ENCODE results near the gene HNRNPL. TPM values are rescaled to one million over a fixed set of nuclear protein-coding genes. Genes with fewer than 3 reads are reported as not detected.
"Not testable (repeated sequence)": the region's sequence is repeated elsewhere in the genome, so short reads cannot be mapped to it uniquely, and the experiment has no call there.

Gene HNRNPL
- total RNA-seq, 1 donor from 2014 or later: 172 TPM

DNA sequence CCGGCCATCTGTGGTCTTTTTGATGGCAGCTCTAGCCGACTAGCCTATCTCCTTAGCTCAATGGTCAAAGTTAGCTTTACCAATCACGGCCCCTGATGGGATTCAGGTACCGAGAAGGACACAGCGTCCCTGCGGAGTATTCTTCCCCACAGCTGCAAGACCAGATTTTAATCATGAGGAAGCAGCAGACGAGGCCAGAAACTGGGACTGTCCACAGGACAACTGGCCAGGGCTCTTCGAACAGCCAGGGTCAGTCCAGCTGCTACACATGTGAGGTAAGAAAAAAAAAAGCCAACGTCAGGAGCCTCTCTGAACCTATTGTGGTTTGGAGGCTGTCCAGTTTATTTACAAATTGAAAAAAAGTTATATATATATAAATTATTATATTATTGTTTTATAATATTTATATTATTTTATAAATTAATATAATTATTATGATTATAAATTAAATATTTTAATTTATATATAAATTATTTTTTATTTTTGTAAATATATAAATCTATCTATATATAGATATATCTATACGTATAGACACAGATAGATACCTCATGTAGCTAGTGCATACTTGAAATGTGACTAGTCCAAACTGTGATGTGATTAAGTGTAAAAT is 17.5 kb upstream of the HNRNPL start:
- TF ChIP-seq, protein P1, sequence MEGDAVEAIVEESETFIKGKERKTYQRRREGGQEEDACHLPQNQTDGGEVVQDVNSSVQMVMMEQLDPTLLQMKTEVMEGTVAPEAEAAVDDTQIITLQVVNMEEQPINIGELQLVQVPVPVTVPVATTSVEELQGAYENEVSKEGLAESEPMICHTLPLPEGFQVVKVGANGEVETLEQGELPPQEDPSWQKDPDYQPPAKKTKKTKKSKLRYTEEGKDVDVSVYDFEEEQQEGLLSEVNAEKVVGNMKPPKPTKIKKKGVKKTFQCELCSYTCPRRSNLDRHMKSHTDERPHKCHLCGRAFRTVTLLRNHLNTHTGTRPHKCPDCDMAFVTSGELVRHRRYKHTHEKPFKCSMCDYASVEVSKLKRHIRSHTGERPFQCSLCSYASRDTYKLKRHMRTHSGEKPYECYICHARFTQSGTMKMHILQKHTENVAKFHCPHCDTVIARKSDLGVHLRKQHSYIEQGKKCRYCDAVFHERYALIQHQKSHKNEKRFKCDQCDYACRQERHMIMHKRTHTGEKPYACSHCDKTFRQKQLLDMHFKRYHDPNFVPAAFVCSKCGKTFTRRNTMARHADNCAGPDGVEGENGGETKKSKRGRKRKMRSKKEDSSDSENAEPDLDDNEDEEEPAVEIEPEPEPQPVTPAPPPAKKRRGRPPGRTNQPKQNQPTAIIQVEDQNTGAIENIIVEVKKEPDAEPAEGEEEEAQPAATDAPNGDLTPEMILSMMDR (IDR thresholded peaks at IDR 0.05; ENCODE audit: insufficient read depth, low read length, severe bottlenecking): no peak
- DNase-seq (ENCODE audit: low read depth) (no peak), FAIRE-seq (no peak)
- Histone ChIP-seq H3K4me3 (ENCODE audit: low read depth, low read length) (no peak overlapping the region), H3K36me3 (ENCODE audit: control insufficient read depth, insufficient read depth, low read length) (no peaks in the 10 kb centered on the region), H3K27me3 (ENCODE audit: control insufficient read depth, insufficient read depth, low read length) (no peaks in the 10 kb centered on the region)

DNA sequence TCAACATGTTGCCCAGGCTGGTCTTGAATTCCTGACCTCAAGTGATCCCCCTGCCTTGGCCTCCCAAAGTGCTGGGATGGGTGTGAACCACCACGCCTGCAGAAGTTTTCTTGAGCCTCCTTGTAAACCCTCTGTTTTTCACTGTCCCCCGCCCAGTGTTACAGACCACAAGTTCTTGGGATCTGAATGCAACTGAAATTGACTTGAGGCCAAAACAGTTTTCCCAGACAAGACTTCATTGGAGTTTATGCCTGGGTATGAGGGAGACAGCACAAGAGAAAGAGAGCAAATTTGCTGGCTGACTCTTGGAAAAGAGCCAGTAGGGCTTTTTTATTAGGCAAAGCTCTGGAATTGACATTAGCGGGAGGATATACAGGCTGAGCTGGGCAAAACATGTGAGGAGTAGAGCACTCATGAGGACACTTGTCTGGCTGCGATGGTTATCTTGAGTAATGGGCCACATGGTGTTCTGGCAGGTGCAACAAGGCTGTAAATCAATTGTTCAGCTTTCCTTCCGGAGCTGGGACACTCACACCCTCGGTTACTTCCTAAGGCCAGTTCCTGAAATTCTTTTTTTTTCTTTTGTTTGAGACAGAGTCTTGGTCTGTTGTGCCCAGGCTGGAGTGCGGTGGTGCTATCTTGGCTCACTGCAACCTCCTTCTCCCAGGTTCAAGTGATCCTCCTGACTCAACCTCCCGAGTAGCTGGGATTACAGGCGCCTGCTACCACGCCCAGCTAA is 12.7 kb upstream of the HNRNPL start:
- TF ChIP-seq, protein P1 (IDR thresholded peaks at IDR 0.05; ENCODE audit: insufficient read depth, low read length, severe bottlenecking): no peak
- H3K36me3 ChIP-seq (ENCODE audit: control insufficient read depth, insufficient read depth, low read length): no peaks in the 10 kb centered on the region
- H3K4me3 ChIP-seq (ENCODE audit: low read depth, low read length): no peak overlapping the region
- FAIRE-seq: no peak
- H3K27me3 ChIP-seq (ENCODE audit: control insufficient read depth, insufficient read depth, low read length): no peaks in the 10 kb centered on the region
- no peak for DNase-seq (ENCODE audit: low read depth)

DNA sequence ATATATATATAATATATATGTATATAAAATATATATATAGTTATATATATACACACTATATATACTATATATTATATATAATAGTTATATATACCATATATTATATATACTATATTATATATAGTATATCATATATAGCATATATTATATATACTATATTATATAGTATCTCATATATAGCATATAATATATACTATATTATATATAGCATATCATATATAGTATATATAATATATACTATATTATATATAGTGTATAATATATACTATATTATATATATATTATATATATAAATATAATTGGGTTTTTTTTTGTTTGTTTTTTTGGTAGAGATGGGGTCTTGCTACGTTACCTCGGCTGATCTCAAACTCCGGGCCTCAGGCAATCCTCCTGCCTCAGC is 11.6 kb upstream of the HNRNPL start:
- FAIRE-seq: no peak
- TF ChIP-seq, protein P1 (IDR thresholded peaks at IDR 0.05; ENCODE audit: insufficient read depth, low read length, severe bottlenecking): no peak

DNA sequence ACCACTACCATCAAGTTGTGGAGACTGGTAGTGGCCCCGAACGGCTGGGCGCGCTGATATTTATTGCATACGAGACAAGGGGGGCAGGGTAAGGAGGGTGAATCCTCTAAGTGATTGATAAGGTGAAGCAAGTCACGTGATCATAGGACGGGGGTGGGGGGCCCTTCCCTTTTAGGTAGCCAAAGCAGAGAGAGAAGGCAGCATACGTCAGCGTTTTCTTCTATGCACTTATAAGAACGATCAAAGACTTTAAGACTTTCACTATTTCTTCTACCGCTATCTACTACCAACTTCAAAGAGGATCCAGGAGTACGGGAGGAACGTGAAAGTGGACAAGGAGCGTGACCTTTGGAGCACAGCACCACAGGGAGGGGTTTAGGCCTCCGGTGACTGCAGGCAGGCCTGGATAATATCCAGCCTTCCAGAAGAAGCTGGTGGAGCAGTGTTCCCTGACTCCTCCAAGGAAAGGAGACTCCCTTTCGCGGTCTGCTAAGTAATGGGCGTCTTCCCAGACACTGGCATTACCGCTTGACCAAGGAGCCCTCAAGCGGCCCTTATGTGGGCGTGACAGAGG is 9.9 kb upstream of the HNRNPL start:
- not testable (repeated sequence) for DNase-seq (ENCODE audit: low read depth); H3K36me3 ChIP-seq (ENCODE audit: control insufficient read depth, insufficient read depth, low read length); H3K27me3 ChIP-seq (ENCODE audit: control insufficient read depth, insufficient read depth, low read length); FAIRE-seq; H3K4me3 ChIP-seq (ENCODE audit: low read depth, low read length)

More for the DNA sequence above, 11.6 kb upstream of the HNRNPL start:
- Histone ChIP-seq H3K4me3 (ENCODE audit: low read depth, low read length) (no peak overlapping the region), H3K36me3 (ENCODE audit: control insufficient read depth, insufficient read depth, low read length) (no peaks in the 10 kb centered on the region), H3K27me3 (ENCODE audit: control insufficient read depth, insufficient read depth, low read length) (no peaks in the 10 kb centered on the region)
- DNase-seq (ENCODE audit: low read depth): no peak

DNA sequence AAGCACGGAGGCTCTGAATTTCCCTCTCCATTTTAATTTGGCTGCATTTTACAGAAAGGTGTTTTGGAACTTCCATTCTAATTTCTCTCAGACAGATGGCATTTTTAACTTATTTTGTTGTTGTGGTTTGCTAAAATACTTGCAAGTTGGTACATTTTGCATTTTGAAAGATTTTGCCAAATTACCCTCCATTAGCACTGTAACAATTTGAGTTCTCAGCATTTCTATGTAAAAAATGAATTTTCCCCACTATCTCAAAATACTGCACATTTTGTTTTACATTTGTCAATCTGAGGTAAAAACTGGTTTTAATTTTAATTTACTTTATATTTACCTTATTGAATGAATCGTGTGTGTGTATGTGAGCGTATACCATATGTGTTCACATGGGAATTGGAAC is 7.0 kb upstream of the HNRNPL start:
- Histone ChIP-seq H3K36me3 (ENCODE audit: control insufficient read depth, insufficient read depth, low read length) (no peaks in the 10 kb centered on the region), H3K27me3 (ENCODE audit: control insufficient read depth, insufficient read depth, low read length) (no peaks in the 10 kb centered on the region), H3K4me3 (ENCODE audit: low read depth, low read length) (no peak overlapping the region)
- FAIRE-seq (no peak), DNase-seq (ENCODE audit: low read depth) (no peak)
- TF ChIP-seq, protein P1 (IDR thresholded peaks at IDR 0.05; ENCODE audit: insufficient read depth, low read length, severe bottlenecking): no peak

DNA sequence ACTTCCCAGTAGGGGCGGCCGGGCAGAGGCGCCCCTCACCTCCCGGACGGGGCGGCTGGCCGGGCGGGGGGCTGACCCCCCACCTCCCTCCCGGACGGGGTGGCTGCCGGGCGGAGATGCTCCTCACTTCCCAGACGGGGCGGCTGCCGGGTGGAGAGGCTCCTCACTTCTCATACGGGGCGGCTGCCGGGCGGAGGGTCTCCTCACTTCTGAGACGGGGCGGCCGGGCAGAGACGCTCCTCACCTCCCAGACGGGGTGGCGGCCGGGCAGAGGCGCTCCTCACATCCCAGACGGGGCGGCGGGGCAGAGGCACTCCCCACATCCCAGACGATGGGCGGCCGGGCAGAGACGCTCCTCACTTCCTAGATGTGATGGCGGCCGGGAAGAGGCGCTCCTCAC is 6.0 kb upstream of the HNRNPL start:
- not testable (repeated sequence) for H3K4me3 ChIP-seq (ENCODE audit: low read depth, low read length); H3K27me3 ChIP-seq (ENCODE audit: control insufficient read depth, insufficient read depth, low read length); FAIRE-seq; H3K36me3 ChIP-seq (ENCODE audit: control insufficient read depth, insufficient read depth, low read length); DNase-seq (ENCODE audit: low read depth)

DNA sequence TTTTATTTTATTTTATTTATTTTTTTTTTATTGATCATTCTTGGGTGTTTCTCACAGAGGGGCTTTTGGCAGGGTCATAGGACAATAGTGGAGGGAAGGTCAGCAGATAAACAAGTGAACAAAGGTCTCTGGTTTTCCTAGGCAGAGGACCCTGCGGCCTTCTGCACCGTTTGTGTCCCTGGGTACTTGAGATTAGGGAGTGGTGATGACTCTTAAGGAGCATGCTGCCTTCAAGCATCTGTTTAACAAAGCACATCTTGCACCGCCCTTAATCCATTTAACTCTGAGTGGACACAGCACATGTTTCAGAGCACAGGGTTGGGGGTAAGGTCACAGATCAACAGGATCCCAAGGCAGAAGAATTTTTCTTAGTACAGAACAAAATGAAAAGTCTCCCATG is 5.2 kb upstream of the HNRNPL start:
- FAIRE-seq; H3K27me3 ChIP-seq (ENCODE audit: control insufficient read depth, insufficient read depth, low read length); H3K36me3 ChIP-seq (ENCODE audit: control insufficient read depth, insufficient read depth, low read length); DNase-seq (ENCODE audit: low read depth); H3K4me3 ChIP-seq (ENCODE audit: low read depth, low read length): not testable (repeated sequence)

All from bronchial epithelial cell (primary cell).